SU-DHL-6 (cell line): Measurements from ENCODE around the gene CDK6.

ENCODE experiments used
- H2AFZ ChIP-seq: fragments of 200-600 bp; sonication (generic); 2 replicates; pipeline ENCODE4 v1.6.1; 2014; ENCODE audit warnings: low read depth, mild to moderate bottlenecking, moderate library complexity, mixed read lengths, antibody characterized with exemption, low read length; ENCODE audit not compliant: severe bottlenecking
- H3F3A ChIP-seq: fragments of 200-600 bp; shearing (Covaris generic); 2 replicates; pipeline ENCODE4 v1.6.0; 2016; ENCODE audit warnings: antibody characterized with exemption, mild to moderate bottlenecking; ENCODE audit not compliant: insufficient read depth
- H3K27ac ChIP-seq: fragments of 200-600 bp; sonication (generic); 2 replicates; pipeline ENCODE4 v1.5.1; 2016; ENCODE audit warnings: low read depth, mild to moderate bottlenecking, low read length, moderate library complexity, mixed read lengths
- H3K27me3 ChIP-seq: fragments of 200-600 bp; sonication (generic), shearing (Covaris generic); 2 replicates; pipeline ENCODE4 v1.6.0; 2014; ENCODE audit warnings: mild to moderate bottlenecking, low read length
- H3K36me3 ChIP-seq: fragments of 200-600 bp; sonication (generic); 2 replicates; pipeline ENCODE4 v1.6.1; 2014; ENCODE audit warnings: mild to moderate bottlenecking, low read length, mixed read lengths
- H3K4me2 ChIP-seq: fragments of 300-600, 200-600 bp; shearing (Covaris generic), sonication (generic); 2 replicates; pipeline ENCODE4 v1.6.0; 2014; ENCODE audit warnings: low read length, low read depth, mild to moderate bottlenecking; ENCODE audit not compliant: poor library complexity, severe bottlenecking
- H3K4me3 ChIP-seq: fragments of 200-600 bp; sonication (generic); 2 replicates; pipeline ENCODE4 v1.5.1; 2014; ENCODE audit warnings: antibody characterized with exemption, low read length, mild to moderate bottlenecking, mixed read lengths; ENCODE audit not compliant: insufficient read depth, poor library complexity, severe bottlenecking
- H3K79me2 ChIP-seq: fragments of 200-600 bp; sonication (generic); 2 replicates; pipeline ENCODE4 v1.6.1; 2014; ENCODE audit warnings: mild to moderate bottlenecking, low read length, moderate library complexity; ENCODE audit not compliant: insufficient read depth
- H3K9ac ChIP-seq: fragments of 200-600 bp; sonication (generic); 2 replicates; pipeline ENCODE4 v1.7.0; 2014; ENCODE audit warnings: mild to moderate bottlenecking, low read length
- H3K9me2 ChIP-seq: fragments of 200-600 bp; sonication (generic); replicated peaks from 2 replicates; pipeline ENCODE4 v1.6.1; 2014; ENCODE audit warnings: low read length; ENCODE audit not compliant: insufficient read depth
- H3K9me3 ChIP-seq: fragments of 200-600 bp; sonication (generic); 2 replicates; pipeline ENCODE4 v1.6.1; 2014; ENCODE audit warnings: low read length, mixed read lengths; ENCODE audit not compliant: insufficient read depth
- H4K20me1 ChIP-seq: fragments of 200-600 bp; sonication (generic); 2 replicates; pipeline ENCODE4 v1.6.1; 2014; ENCODE audit warnings: low read depth, mild to moderate bottlenecking, antibody characterized with exemption, low read length, moderate library complexity, mixed read lengths
- EZH2phosphoT487 ChIP-seq: fragments of 200-600 bp; sonication (generic), shearing (Covaris generic); conservative IDR thresholded peaks from 2 replicates; pipeline ENCODE4 v1.6.1; 2018; ENCODE audit warnings: mild to moderate bottlenecking, antibody characterized with exemption, low read length, moderate library complexity, mixed read lengths
- TF ChIP-seq, protein P1 (sequence below): fragments of 200-600 bp; sonication (generic); IDR thresholded peaks from one replicate; pipeline ENCODE4 v1.5.1; 2017; ENCODE audit warnings: antibody characterized with exemption, mild to moderate bottlenecking, low read length, moderate library complexity; ENCODE audit not compliant: insufficient read depth, poor library complexity, severe bottlenecking

The CDK6 gene

DNA sequence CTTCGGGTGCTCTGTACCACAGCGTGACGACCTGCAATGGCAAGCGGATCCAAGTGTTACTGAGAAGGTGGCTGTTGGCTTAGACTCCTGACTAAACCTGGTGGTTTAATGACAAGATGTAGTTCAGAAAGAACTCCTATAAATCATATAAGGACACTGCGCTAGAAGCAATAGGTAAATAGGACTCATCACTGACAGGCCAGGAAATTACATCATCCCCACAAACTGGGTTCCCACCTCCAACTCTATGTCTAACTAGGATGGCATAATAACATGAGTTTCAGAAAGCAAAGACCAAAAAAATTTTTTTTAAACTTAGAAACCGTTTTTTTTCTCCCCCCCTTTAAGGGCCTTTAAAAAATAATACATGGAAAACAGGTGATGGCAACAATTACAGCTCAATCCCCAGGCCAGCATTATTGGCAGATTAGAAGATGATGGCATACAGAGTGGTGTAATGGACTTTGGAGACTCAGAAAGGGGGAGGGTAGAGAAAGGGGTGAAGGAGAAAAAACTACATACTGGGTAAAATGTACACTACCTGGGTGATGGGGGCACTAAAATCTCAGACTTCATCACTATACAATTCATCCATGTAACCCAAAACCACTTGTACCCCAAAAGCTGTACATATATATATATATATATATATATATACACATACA is 164.7 kb downstream of the CDK6 start:
- Histone ChIP-seq H3K27me3 (no peaks in the 10 kb centered on the region), H3F3A (peaks cover 4% of the 10 kb centered on the region; the same call in 1 of the 2 replicates), H3K4me2 (no peak overlapping the region), H4K20me1 (no peaks in the 10 kb centered on the region), H3K27ac (no peak overlapping the region), H3K36me3 (no peaks in the 10 kb centered on the region), H2AFZ (no peak overlapping the region), H3K79me2 (no peaks in the 10 kb centered on the region), H3K9ac (no peak overlapping the region), H3K9me3 (no peaks in the 10 kb centered on the region), H3K4me3 (no peak overlapping the region), H3K9me2 (no peaks in the 10 kb centered on the region)
- no peak for TF ChIP-seq EZH2phosphoT487
- TF ChIP-seq, protein P1, sequence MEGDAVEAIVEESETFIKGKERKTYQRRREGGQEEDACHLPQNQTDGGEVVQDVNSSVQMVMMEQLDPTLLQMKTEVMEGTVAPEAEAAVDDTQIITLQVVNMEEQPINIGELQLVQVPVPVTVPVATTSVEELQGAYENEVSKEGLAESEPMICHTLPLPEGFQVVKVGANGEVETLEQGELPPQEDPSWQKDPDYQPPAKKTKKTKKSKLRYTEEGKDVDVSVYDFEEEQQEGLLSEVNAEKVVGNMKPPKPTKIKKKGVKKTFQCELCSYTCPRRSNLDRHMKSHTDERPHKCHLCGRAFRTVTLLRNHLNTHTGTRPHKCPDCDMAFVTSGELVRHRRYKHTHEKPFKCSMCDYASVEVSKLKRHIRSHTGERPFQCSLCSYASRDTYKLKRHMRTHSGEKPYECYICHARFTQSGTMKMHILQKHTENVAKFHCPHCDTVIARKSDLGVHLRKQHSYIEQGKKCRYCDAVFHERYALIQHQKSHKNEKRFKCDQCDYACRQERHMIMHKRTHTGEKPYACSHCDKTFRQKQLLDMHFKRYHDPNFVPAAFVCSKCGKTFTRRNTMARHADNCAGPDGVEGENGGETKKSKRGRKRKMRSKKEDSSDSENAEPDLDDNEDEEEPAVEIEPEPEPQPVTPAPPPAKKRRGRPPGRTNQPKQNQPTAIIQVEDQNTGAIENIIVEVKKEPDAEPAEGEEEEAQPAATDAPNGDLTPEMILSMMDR = no peak

DNA sequence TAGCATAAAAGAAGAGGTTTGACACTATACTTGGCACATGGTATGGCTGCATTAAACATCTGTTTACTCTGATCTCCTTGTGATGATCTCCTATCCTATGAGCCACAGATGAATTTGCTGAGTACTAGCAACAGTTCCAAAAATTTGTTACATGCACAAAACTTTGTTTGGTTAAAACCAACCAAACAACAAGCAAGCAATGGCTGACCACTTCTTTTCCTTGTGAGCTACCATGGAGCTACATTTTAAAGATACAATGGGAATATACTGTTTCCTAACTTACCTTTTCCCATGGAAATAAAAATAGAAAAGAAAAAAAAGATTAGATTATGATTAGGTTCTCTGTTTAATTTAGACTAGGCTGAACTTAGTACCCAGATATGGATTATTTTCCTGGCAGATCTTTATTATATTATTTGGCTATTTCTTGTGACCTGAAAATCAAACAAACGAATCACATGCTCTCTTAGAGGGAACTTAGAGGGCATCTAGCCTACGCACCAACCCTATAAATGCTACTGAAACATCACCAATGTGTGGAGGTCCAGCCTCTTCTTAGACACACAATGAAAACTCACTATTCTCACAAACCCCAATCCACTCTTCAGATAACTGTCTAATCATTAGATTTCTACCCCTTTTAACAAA is 166.0 kb downstream of the CDK6 start:
- Histone ChIP-seq H3K9me2 (no peaks in the 10 kb centered on the region), H3K9me3 (no peaks in the 10 kb centered on the region), H3K4me3 (no peak overlapping the region), H3K4me2 (no peak overlapping the region), H3K27me3 (no peaks in the 10 kb centered on the region), H3F3A (peaks cover 2% of the 10 kb centered on the region; the same call in 1 of the 2 replicates), H3K27ac (no peak overlapping the region), H3K79me2 (no peaks in the 10 kb centered on the region), H3K9ac (no peak overlapping the region), H4K20me1 (no peaks in the 10 kb centered on the region), H3K36me3 (no peaks in the 10 kb centered on the region), H2AFZ (no peak overlapping the region)
- TF ChIP-seq, protein P1 = no peak
- no peak for TF ChIP-seq EZH2phosphoT487

DNA sequence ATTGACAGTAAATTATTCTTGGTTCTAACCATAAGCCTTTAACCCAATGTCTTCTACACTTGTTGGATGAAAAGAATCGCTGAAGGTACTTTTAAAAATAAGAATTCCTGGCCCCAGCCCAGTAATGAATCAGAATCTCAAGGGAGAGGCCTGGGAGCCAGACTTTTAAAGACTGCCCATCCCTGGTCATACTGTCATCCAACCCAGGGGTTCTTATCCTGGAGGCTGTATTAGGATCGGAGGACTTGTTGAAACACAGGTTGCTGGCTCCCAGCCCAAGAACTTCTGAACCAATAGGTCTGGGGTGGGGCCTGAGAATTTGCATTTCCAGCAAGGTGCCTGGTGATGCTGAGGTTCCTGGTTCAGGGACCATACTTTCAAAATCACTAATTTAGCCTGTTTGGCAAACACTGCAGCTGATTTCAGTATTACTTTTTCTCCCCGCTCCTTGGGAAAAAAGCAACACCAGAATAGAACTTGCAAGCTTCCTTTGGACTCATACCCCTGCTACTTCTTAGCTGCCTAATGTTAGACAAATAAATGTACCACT is 166.7 kb downstream of the CDK6 start:
- Histone ChIP-seq H3K9me2 (no peaks in the 10 kb centered on the region), H3K9ac (no peak overlapping the region), H4K20me1 (no peaks in the 10 kb centered on the region), H3F3A (no peaks in the 10 kb centered on the region), H3K4me2 (no peak overlapping the region), H3K36me3 (no peaks in the 10 kb centered on the region), H3K9me3 (no peaks in the 10 kb centered on the region), H3K27ac (no peak overlapping the region), H2AFZ (no peak overlapping the region), H3K27me3 (no peaks in the 10 kb centered on the region), H3K79me2 (no peaks in the 10 kb centered on the region), H3K4me3 (no peak overlapping the region)
- TF ChIP-seq EZH2phosphoT487 = no peak
- TF ChIP-seq, protein P1 = no peak
